HEK293 (cell line): Measurements from ENCODE around the gene CD2AP.
A peak's percentile ranks its signal among the peaks of the same experiment; 100 is the strongest.

Experiments used
- CTCF ChIA-PET: fragments of 350-600 bp; formaldehyde crosslinking; extraction: SDS; loops from one replicate; lab custom pipeline; 2021; ENCODE audit warnings: antibody characterized with exemption; lab: Yijun Ruan, JAX
- POLR2A ChIA-PET: fragments of 300-600 bp; formaldehyde crosslinking; extraction: SDS; loops from one replicate; lab custom pipeline; 2020; ENCODE audit warnings: antibody characterized with exemption, inconsistent platforms; lab: Yijun Ruan, JAX
- H3K27ac ChIP-seq: fragments of 200-500 bp; sonication (Bioruptor generic); 2 replicates; pipeline ENCODE4 v1.5.1; 2014; ENCODE audit warnings: low read depth, low read length, control low read depth, inconsistent platforms; ENCODE audit errors: extremely low read depth
- H3K36me3 ChIP-seq, 2 experiments: fragments of 200-500 bp in 1 of 2; sonication (Bioruptor generic) in 1 of 2; 1 replicate in 1 of 2; 2 replicates in 1 of 2; pipeline ENCODE4 v1.5.1; 2014 to 2017; ENCODE audit warnings: inconsistent platforms in 2 of 2, low read length in 2 of 2; ENCODE audit not compliant: control insufficient read depth in 2 of 2, insufficient read depth in 1 of 2
- H3K4me1 ChIP-seq: fragments of 200-500 bp; sonication (Bioruptor generic); 2 replicates; pipeline ENCODE4 v1.5.1; 2014; ENCODE audit warnings: mild to moderate bottlenecking, low read length, inconsistent platforms; ENCODE audit not compliant: control insufficient read depth, insufficient read depth
- H3K4me3 ChIP-seq: 2 replicates; pipeline ENCODE4 v1.5.1; 2011; ENCODE audit warnings: low read depth, mild to moderate bottlenecking, control low read depth, low read length, moderate library complexity
- H3K9me3 ChIP-seq: fragments of 200-500 bp; sonication (Bioruptor generic); 2 replicates; pipeline ENCODE4 v1.5.1; 2014; ENCODE audit warnings: low read depth, low read length, inconsistent platforms; ENCODE audit not compliant: control insufficient read depth, insufficient read depth
- BCL11A ChIP-seq: fragments of 450-650 bp; formaldehyde crosslinking; IDR thresholded peaks from 2 replicates; pipeline ENCODE4 v1.5.1; 2016; ENCODE audit warnings: low read depth, missing biosample characterization, missing genetic modification characterization
- FEZF1 ChIP-seq: fragments of 450-650 bp; formaldehyde crosslinking; IDR thresholded peaks from 2 replicates; pipeline ENCODE4 v1.5.1; 2016; ENCODE audit warnings: missing biosample characterization, missing genetic modification characterization
- GLIS1 ChIP-seq: fragments of 450-650 bp; formaldehyde crosslinking; IDR thresholded peaks from 2 replicates; pipeline ENCODE4 v1.5.1; 2016; ENCODE audit warnings: missing biosample characterization, missing genetic modification characterization
- HOXC10 ChIP-seq: sonication (generic); formaldehyde crosslinking; IDR thresholded peaks from 2 replicates; pipeline ENCODE4 v1.8.1; 2023; ENCODE audit warnings: mild to moderate bottlenecking, missing genetic modification reagents
- KLF1 ChIP-seq: fragments of 450-650 bp; formaldehyde crosslinking; IDR thresholded peaks from 2 replicates; pipeline ENCODE4 v1.5.1; 2016; ENCODE audit warnings: missing biosample characterization, missing genetic modification characterization
- KLF7 ChIP-seq: fragments of 450-650 bp; formaldehyde crosslinking; IDR thresholded peaks from 2 replicates; pipeline ENCODE4 v1.5.1; 2016; ENCODE audit warnings: missing biosample characterization, missing genetic modification characterization, borderline replicate concordance
- KLF8 ChIP-seq: fragments of 450-650 bp; formaldehyde crosslinking; IDR thresholded peaks from 2 replicates; pipeline ENCODE4 v1.5.1; 2016; ENCODE audit warnings: missing biosample characterization, missing genetic modification characterization
- KLF9 ChIP-seq: fragments of 450-650 bp; formaldehyde crosslinking; IDR thresholded peaks from 2 replicates; pipeline ENCODE4 v1.5.1; 2016; ENCODE audit warnings: missing biosample characterization, missing genetic modification characterization, low read depth
- OSR2 ChIP-seq: fragments of 450-650 bp; formaldehyde crosslinking; IDR thresholded peaks from 2 replicates; pipeline ENCODE4 v1.5.1; 2016; ENCODE audit warnings: missing biosample characterization, missing genetic modification characterization
- PRDM6 ChIP-seq: fragments of 450-650 bp; formaldehyde crosslinking; IDR thresholded peaks from 2 replicates; pipeline ENCODE4 v1.5.1; 2017; ENCODE audit warnings: missing biosample characterization, missing genetic modification characterization
- SCRT1 ChIP-seq: fragments of 450-650 bp; formaldehyde crosslinking; IDR thresholded peaks from 2 replicates; pipeline ENCODE4 v1.5.1; 2016; ENCODE audit warnings: missing biosample characterization, missing genetic modification characterization, borderline replicate concordance
- WT1 ChIP-seq: fragments of 450-650 bp; formaldehyde crosslinking; IDR thresholded peaks from 2 replicates; pipeline ENCODE4 v1.5.1; 2016; ENCODE audit warnings: missing biosample characterization, missing genetic modification characterization
- ZBTB17 ChIP-seq: fragments of 450-650 bp; formaldehyde crosslinking; IDR thresholded peaks from 2 replicates; pipeline ENCODE4 v1.5.1; 2016; ENCODE audit warnings: missing biosample characterization, missing genetic modification characterization
- ZEB2 ChIP-seq: fragments of 450-650 bp; formaldehyde crosslinking; IDR thresholded peaks from 2 replicates; pipeline ENCODE4 v1.5.1; 2016; ENCODE audit warnings: missing biosample characterization, missing genetic modification characterization
- ZFP37 ChIP-seq: fragments of 450-650 bp; formaldehyde crosslinking; IDR thresholded peaks from 2 replicates; pipeline ENCODE4 v1.5.1; 2016; ENCODE audit warnings: missing biosample characterization, missing genetic modification characterization
- ZNF157 ChIP-seq: fragments of 450-650 bp; formaldehyde crosslinking; IDR thresholded peaks from 2 replicates; pipeline ENCODE4 v1.5.1; 2016; ENCODE audit warnings: missing biosample characterization, missing genetic modification characterization
- ZNF175 ChIP-seq: fragments of 450-650 bp; formaldehyde crosslinking; IDR thresholded peaks from 2 replicates; pipeline ENCODE4 v1.5.1; 2016; ENCODE audit warnings: missing biosample characterization, missing genetic modification characterization
- ZNF350 ChIP-seq: fragments of 450-650 bp; formaldehyde crosslinking; IDR thresholded peaks from 2 replicates; pipeline ENCODE4 v1.5.0; 2017; ENCODE audit warnings: missing biosample characterization, mild to moderate bottlenecking, missing genetic modification characterization
- ZNF549 ChIP-seq: fragments of 450-650 bp; IDR thresholded peaks from 2 replicates; pipeline ENCODE4 v1.5.1; 2018; ENCODE audit warnings: missing biosample characterization, missing genetic modification characterization, mild to moderate bottlenecking, inconsistent platforms, moderate library complexity
- ZNF580 ChIP-seq: fragments of 450-650 bp; formaldehyde crosslinking; IDR thresholded peaks from 2 replicates; pipeline ENCODE4 v1.5.1; 2016; ENCODE audit warnings: missing biosample characterization, missing genetic modification characterization
- ZNF621 ChIP-seq: fragments of 450-650 bp; formaldehyde crosslinking; IDR thresholded peaks from 2 replicates; pipeline ENCODE4 v1.5.1; 2017; ENCODE audit warnings: missing biosample characterization, missing genetic modification characterization
- ZNF658 ChIP-seq: fragments of 450-650 bp; formaldehyde crosslinking; IDR thresholded peaks from 2 replicates; pipeline ENCODE4; 2016; ENCODE audit warnings: missing biosample characterization, missing genetic modification characterization
- ZNF670 ChIP-seq: fragments of 450-650 bp; formaldehyde crosslinking; IDR thresholded peaks from 2 replicates; pipeline ENCODE4 v1.5.1; 2016; ENCODE audit warnings: missing biosample characterization, missing genetic modification characterization, low read depth
- ZNF830 ChIP-seq: fragments of 450-650 bp; IDR thresholded peaks from 2 replicates; pipeline ENCODE4 v1.5.0; 2018; ENCODE audit warnings: missing biosample characterization, missing genetic modification characterization, low read depth, mild to moderate bottlenecking, moderate library complexity
- ZNF843 ChIP-seq: fragments of 450-650 bp; formaldehyde crosslinking; IDR thresholded peaks from 2 replicates; pipeline ENCODE4 v1.5.1; 2016; ENCODE audit warnings: missing biosample characterization, missing genetic modification characterization
- ZSCAN16 ChIP-seq: fragments of 450-650 bp; formaldehyde crosslinking; IDR thresholded peaks from 2 replicates; pipeline ENCODE4 v1.5.1; 2016; ENCODE audit warnings: missing biosample characterization, missing genetic modification characterization
- ZSCAN18 ChIP-seq: fragments of 450-650 bp; formaldehyde crosslinking; IDR thresholded peaks from 2 replicates; pipeline ENCODE4 v1.5.1; 2016; ENCODE audit warnings: missing biosample characterization, missing genetic modification characterization
- ZSCAN5A ChIP-seq: fragments of 450-650 bp; formaldehyde crosslinking; IDR thresholded peaks from 2 replicates; pipeline ENCODE4 v1.5.1; 2016; ENCODE audit warnings: missing biosample characterization, missing genetic modification characterization
- ZXDB ChIP-seq: fragments of 450-650 bp; formaldehyde crosslinking; IDR thresholded peaks from 2 replicates; pipeline ENCODE4 v1.5.1; 2016; ENCODE audit warnings: missing biosample characterization, missing genetic modification characterization

The CD2AP gene

GRCh38 chr6:47628448-47629272, 151.1 kb downstream of the CD2AP start:
- H3K27ac ChIP-seq = no peak overlapping the region
- TF ChIP-seq OSR2 (tag by site-specific recombination) (peak; percentile 70; the same call in 1 of the 2 replicates), FEZF1 (tag by site-specific recombination) (peak; percentile 25; the same call in 1 of the 2 replicates), ZEB2 (peak; percentile 27; the same call in 1 of the 2 replicates), KLF1 (tag by site-specific recombination) (peak; percentile 77), ZNF843 (peak; percentile 63; the same call in 1 of the 2 replicates), ZXDB (tag by site-specific recombination) (peak; percentile 45; the same call in 1 of the 2 replicates), ZNF670 (tag by site-specific recombination) (no peak), ZBTB17 (tag by site-specific recombination) (peak; percentile 54), BCL11A (tag by site-specific recombination) (peak; percentile 15; the same call in 1 of the 2 replicates), SCRT1 (tag by site-specific recombination) (0 out of 2 replicates have a peak, but pooled peaks have one; percentile 36), WT1 (tag by site-specific recombination) (peak; percentile 50; the same call in 1 of the 2 replicates), ZNF830 (no peak), ZNF549 (no peak), PRDM6 (tag by site-specific recombination) (peak; percentile 81), ZNF175 (tag by site-specific recombination) (no peak), ZNF157 (tag by site-specific recombination) (no peak), KLF9 (tag by site-specific recombination) (peak; percentile 43; the same call in 1 of the 2 replicates), ZSCAN16 (tag by site-specific recombination) (peak; percentile 88), KLF7 (tag by site-specific recombination) (no peak; the same call in 1 of the 2 replicates), ZNF580 (no peak), KLF8 (tag by site-specific recombination) (peak; percentile 53), GLIS1 (tag by site-specific recombination) (peak; percentile 38; the same call in 1 of the 2 replicates)
- H3K4me1 ChIP-seq = peaks cover 13% of the 10 kb centered on the region
- no peak overlapping the region for H3K4me3 ChIP-seq
- no peaks in the 10 kb centered on the region for H3K9me3 ChIP-seq
- POLR2A ChIA-PET = interaction anchor here (0.8 kb wide), 1 partner anchor 151 kb away, joined by 3 read pairs; no protein-coding TSS in a partner anchor
- H3K36me3 ChIP-seq = no peaks in the 10 kb centered on the region
- CTCF ChIA-PET = interaction anchor here (0.7 to 4.1 kb wide), 7 partner anchors 103 to 293 kb away, joined by 4 to 36 read pairs (median 8); no protein-coding TSS in a partner anchor

- Histone ChIP-seq H3K27ac (no peak overlapping the region), H3K4me1 (peaks cover 23% of the 10 kb centered on the region), H3K36me3 (no peaks in the 10 kb centered on the region), H3K9me3 (no peaks in the 10 kb centered on the region), H3K4me3 (no peak overlapping the region)
- POLR2A ChIA-PET = interaction anchor here (2.1 kb wide), 1 partner anchor 152 kb away, joined by 12 read pairs; the partner anchor contains the start of gene CD2AP
- CTCF ChIA-PET = interaction anchor here (0.6 to 6.3 kb wide), 15 partner anchors 9 to 216 kb away, joined by 3 to 122 read pairs (median 9); partner anchors contain the start of gene OPN5
- no peak for TF ChIP-seq ZSCAN18 (tag by site-specific recombination)
- TF ChIP-seq ZNF658 (tag by site-specific recombination) = no peak
- TF ChIP-seq ZFP37 (tag by site-specific recombination) = no peak
- TF ChIP-seq HOXC10 = no peak
- no peak for TF ChIP-seq ZNF621 (tag by site-specific recombination)
- no peak for TF ChIP-seq WT1 (tag by site-specific recombination)
- TF ChIP-seq ZNF549 = no peak
- TF ChIP-seq ZSCAN5A = no peak
- TF ChIP-seq ZNF350 (tag by site-specific recombination) = no peak
Observed at GRCh38 chr6:47629954-47630353, 152.4 kb downstream of the CD2AP start.
